Cardiac muscle cell (in vitro differentiated cells and primary cell): ENCODE data around the gene COL18A1. TPM values are rescaled to one million over a fixed set of nuclear protein-coding genes. Genes with fewer than 3 reads are reported as not detected.

Experiments
- DNase-seq, 2 donors: peaks; one replicate each; pipeline versions ENCODE4 v3.0.0 to v3.0.0-alpha.2; 2010 to 2017; ENCODE audit warnings: low read depth in 1 of 2, low spot score in 1 of 2
- H3K27ac ChIP-seq: fragments of 200-600 bp; sonication (generic); 2 replicates; pipeline ENCODE4 v1.5.1; 2016
- H3K27me3 ChIP-seq: fragments of 200-600 bp; sonication (generic); 2 replicates; pipeline ENCODE4 v1.6.0; 2016; ENCODE audit warnings: control low read depth
- H3K36me3 ChIP-seq: fragments of 200-600 bp; sonication (generic); 2 replicates; pipeline ENCODE4 v1.5.1; 2016; ENCODE audit warnings: control low read depth
- H3K4me1 ChIP-seq: fragments of 200-600 bp; sonication (generic); 2 replicates; pipeline ENCODE4 v1.8.1; 2017; ENCODE audit warnings: low read depth, mild to moderate bottlenecking, mixed run types
- H3K4me3 ChIP-seq: fragments of 200-600 bp; sonication (generic); 2 replicates; pipeline ENCODE4 v1.5.1; 2016; ENCODE audit warnings: mild to moderate bottlenecking
- H3K9me3 ChIP-seq: fragments of 200-600 bp; sonication (generic); 2 replicates; pipeline ENCODE4 v1.5.1; 2017; ENCODE audit warnings: low read depth, mild to moderate bottlenecking, control low read depth
- CTCF ChIP-seq: IDR thresholded peaks from 2 replicates; pipeline ENCODE4 v1.5.1; 2012; ENCODE audit warnings: low read depth, mild to moderate bottlenecking, low read length
- polyA plus RNA-seq: library from polyadenylated mRNA; unstranded; fragments of >200 nt; fragmentation: Nextera tagmentation; extraction: Ambion mirVana; gene quantifications from 2 replicates; pipeline ENCODE4 v1.2.1, GENCODE V29; 2016
- total RNA-seq: library from RNA; depleted of rRNA; stranded (reverse); fragments of >200 nt; gene quantifications from 2 replicates; pipeline ENCODE4 v1.2.3, GENCODE V29; 2016

COL18A1 gene
- total and polyA plus RNA-seq, 2 experiments from 2014 or later = 407 to 1,182 TPM

- H3K36me3 ChIP-seq = no peaks in the 10 kb centered on the region
- no peak overlapping the region for H3K27ac ChIP-seq
- no peak for DNase-seq
- no peaks in the 10 kb centered on the region for H3K27me3 ChIP-seq
- H3K4me1 ChIP-seq = peaks cover 4% of the 10 kb centered on the region
- no peak for TF ChIP-seq CTCF
- no peak overlapping the region for H3K4me3 ChIP-seq
- no peaks in the 10 kb centered on the region for H3K9me3 ChIP-seq
Measured at GRCh38 chr21:45556302-45556644, 151.3 kb downstream of the COL18A1 start.

DNA sequence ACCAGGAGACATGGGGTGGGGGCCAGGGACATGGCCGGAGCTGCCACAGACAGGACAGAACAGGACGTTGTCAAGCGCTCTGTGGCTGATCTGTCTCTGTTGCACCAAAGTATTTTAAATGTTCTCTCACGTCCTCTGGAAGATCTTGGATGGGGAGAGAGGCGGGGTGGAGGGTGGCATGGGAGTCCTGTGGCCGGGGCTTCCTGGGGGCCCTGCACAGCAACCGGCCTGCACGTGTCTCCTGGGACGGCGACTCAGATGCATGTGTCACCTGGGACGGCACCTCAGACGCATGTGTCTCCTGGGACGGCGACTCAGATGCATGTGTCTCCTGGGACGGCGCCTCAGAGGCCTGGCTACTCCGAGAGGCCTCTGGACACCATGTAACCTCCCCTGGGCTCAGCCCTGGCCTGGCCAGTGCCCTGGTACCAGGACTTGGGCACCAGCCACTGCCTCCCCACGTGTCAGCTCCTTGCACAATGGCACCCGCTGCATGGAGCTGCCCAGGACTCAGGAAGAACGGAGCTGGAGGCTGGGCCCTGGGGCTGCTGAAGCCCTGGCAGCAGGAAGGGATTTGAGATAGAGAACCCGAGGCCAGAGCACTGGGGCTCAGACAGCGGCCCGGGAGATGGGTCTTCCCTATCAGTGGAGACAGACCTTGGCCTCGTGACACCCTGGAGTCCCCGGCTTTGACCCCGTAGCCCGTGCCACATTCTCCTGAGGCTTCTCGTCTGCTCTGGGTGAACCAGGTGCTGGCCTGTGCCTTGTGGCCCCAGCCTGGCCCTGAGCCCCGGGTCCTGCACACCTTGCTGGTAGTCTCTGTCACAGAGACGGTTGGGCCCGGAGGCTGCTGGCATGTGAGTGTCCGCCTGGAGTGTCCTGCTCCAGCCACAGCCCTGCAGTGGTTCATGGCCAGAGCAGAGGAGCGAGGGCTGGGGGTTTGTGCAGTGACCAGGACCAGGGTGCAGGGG lies 152.0 kb downstream of the COL18A1 start:
- no peak overlapping the region for H3K27ac ChIP-seq
- no peaks in the 10 kb centered on the region for H3K36me3 ChIP-seq
- DNase-seq = no peak

GRCh38 chr21:45557616-45558043 lies 152.7 kb downstream of the COL18A1 start:
- H3K27me3 ChIP-seq = no peaks in the 10 kb centered on the region
- H3K4me3 ChIP-seq = no peak overlapping the region
- H3K36me3 ChIP-seq = no peaks in the 10 kb centered on the region
- DNase-seq = no peak
- peaks cover 4% of the 10 kb centered on the region for H3K4me1 ChIP-seq
- H3K9me3 ChIP-seq = no peaks in the 10 kb centered on the region
- TF ChIP-seq CTCF = no peak
- H3K27ac ChIP-seq = no peak overlapping the region

More for the DNA sequence above, 152.0 kb downstream of the COL18A1 start:
- Histone ChIP-seq H3K27me3 (no peaks in the 10 kb centered on the region), H3K9me3 (no peaks in the 10 kb centered on the region), H3K4me3 (no peak overlapping the region), H3K4me1 (peaks cover 4% of the 10 kb centered on the region)
- TF ChIP-seq CTCF = no peak

- Histone ChIP-seq H3K4me1 (peaks cover 4% of the 10 kb centered on the region), H3K27ac (no peak overlapping the region), H3K9me3 (no peaks in the 10 kb centered on the region), H3K4me3 (no peak overlapping the region), H3K36me3 (no peaks in the 10 kb centered on the region), H3K27me3 (no peaks in the 10 kb centered on the region)
- DNase-seq = no peak
- no peak for TF ChIP-seq CTCF
Measured at GRCh38 chr21:45558044-45558721, 153.2 kb downstream of the COL18A1 start.

DNA sequence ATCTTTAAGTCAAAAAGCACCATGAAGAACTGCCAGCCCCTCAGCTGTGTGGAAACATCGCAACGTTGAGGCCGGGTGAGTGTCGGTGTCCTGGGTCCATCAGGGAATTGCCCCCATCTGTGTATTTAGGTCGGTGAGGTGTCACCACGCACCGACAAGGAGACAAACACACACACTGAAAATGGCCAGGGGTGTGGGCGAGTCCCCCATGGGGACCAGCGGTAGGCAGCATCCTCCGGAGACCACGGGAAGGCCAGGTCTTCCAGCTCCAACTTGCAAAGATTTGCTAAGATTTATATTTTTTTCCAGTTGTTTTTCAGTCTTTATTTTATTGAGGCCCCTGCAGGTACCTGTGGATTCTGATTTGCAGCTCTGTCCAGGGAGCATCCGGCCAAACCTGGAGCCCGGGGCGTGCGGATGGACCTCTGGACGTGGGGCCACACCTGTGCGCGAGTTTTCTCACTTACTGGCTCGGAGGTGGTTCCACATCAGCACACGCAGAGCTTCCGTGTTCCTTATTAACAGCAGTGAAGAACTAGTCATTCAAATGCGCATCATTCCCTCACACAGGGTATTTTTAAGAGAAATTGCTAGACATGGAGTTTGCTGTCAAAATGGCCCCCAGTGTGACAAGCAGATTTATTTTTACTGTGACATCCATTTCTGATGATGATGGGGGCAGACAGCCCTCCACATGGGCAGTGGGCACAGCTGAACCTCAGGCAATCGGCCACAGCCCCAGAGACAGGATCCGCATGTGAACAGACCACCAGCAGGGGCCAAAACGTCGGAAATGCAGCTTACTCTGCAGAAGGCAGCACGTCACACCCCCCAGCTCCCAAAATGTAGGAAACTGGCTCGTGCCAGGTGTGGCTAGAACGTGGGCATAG lies 154.5 kb downstream of the COL18A1 start:
- no peak overlapping the region for H3K4me3 ChIP-seq
- no peak for TF ChIP-seq CTCF
- no peak for DNase-seq
- peaks cover 4% of the 10 kb centered on the region for H3K4me1 ChIP-seq
- H3K36me3 ChIP-seq = no peaks in the 10 kb centered on the region
- no peaks in the 10 kb centered on the region for H3K27me3 ChIP-seq
- H3K9me3 ChIP-seq = no peaks in the 10 kb centered on the region
- H3K27ac ChIP-seq = no peak overlapping the region
